Measurements from ENCODE around the gene RRAD.

The RRAD gene

DNA sequence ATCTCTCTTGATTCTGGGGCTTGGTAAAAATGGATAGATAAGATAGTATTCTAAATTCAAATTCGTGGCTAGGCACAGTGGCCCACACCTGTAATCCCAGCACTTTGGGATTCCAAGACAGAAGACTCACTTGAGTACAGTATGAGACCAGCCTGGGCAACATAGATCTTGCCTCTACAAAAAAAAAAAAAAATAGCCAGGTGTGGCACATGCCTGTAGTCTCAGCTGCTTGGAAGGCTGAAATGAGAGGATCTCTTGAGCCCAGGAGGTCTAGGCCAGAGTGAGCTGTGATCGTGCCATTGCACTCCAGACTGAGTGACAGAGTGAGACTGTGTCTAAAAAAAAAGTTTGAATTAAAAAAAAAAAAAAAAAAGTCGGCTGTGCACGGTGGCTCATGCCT, 35.7 kb downstream of the RRAD start:
- no peak for DNase-seq (ENCODE audit: low read depth in 1 of 2, low spot score in 1 of 2)
- H3K27me3 ChIP-seq (ENCODE audit: insufficient read depth, poor library complexity, severe bottlenecking) = no peaks in the 10 kb centered on the region
- H3K4me3 ChIP-seq (replicated peaks; ENCODE audit: insufficient read depth, low read length) = no peak overlapping the region
- no peak overlapping the region for H3K27ac ChIP-seq (replicated peaks)
- TF ChIP-seq, protein P1, sequence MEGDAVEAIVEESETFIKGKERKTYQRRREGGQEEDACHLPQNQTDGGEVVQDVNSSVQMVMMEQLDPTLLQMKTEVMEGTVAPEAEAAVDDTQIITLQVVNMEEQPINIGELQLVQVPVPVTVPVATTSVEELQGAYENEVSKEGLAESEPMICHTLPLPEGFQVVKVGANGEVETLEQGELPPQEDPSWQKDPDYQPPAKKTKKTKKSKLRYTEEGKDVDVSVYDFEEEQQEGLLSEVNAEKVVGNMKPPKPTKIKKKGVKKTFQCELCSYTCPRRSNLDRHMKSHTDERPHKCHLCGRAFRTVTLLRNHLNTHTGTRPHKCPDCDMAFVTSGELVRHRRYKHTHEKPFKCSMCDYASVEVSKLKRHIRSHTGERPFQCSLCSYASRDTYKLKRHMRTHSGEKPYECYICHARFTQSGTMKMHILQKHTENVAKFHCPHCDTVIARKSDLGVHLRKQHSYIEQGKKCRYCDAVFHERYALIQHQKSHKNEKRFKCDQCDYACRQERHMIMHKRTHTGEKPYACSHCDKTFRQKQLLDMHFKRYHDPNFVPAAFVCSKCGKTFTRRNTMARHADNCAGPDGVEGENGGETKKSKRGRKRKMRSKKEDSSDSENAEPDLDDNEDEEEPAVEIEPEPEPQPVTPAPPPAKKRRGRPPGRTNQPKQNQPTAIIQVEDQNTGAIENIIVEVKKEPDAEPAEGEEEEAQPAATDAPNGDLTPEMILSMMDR (IDR thresholded peaks at IDR 0.05; ENCODE audit: insufficient read depth, low read length) = no peak
- TF ChIP-seq POLR2AphosphoS5 (IDR thresholded peaks at IDR 0.05; ENCODE audit: low read depth) (no peak), GABPA (IDR thresholded peaks at IDR 0.05; ENCODE audit: low read depth) (no peak), SPI1 (IDR thresholded peaks at IDR 0.05; ENCODE audit: borderline replicate concordance, low read depth) (no peak)
- TF ChIP-seq, protein P2, sequence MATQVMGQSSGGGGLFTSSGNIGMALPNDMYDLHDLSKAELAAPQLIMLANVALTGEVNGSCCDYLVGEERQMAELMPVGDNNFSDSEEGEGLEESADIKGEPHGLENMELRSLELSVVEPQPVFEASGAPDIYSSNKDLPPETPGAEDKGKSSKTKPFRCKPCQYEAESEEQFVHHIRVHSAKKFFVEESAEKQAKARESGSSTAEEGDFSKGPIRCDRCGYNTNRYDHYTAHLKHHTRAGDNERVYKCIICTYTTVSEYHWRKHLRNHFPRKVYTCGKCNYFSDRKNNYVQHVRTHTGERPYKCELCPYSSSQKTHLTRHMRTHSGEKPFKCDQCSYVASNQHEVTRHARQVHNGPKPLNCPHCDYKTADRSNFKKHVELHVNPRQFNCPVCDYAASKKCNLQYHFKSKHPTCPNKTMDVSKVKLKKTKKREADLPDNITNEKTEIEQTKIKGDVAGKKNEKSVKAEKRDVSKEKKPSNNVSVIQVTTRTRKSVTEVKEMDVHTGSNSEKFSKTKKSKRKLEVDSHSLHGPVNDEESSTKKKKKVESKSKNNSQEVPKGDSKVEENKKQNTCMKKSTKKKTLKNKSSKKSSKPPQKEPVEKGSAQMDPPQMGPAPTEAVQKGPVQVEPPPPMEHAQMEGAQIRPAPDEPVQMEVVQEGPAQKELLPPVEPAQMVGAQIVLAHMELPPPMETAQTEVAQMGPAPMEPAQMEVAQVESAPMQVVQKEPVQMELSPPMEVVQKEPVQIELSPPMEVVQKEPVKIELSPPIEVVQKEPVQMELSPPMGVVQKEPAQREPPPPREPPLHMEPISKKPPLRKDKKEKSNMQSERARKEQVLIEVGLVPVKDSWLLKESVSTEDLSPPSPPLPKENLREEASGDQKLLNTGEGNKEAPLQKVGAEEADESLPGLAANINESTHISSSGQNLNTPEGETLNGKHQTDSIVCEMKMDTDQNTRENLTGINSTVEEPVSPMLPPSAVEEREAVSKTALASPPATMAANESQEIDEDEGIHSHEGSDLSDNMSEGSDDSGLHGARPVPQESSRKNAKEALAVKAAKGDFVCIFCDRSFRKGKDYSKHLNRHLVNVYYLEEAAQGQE (IDR thresholded peaks at IDR 0.05; ENCODE audit: insufficient replicate concordance, low read depth) = no peak

DNA sequence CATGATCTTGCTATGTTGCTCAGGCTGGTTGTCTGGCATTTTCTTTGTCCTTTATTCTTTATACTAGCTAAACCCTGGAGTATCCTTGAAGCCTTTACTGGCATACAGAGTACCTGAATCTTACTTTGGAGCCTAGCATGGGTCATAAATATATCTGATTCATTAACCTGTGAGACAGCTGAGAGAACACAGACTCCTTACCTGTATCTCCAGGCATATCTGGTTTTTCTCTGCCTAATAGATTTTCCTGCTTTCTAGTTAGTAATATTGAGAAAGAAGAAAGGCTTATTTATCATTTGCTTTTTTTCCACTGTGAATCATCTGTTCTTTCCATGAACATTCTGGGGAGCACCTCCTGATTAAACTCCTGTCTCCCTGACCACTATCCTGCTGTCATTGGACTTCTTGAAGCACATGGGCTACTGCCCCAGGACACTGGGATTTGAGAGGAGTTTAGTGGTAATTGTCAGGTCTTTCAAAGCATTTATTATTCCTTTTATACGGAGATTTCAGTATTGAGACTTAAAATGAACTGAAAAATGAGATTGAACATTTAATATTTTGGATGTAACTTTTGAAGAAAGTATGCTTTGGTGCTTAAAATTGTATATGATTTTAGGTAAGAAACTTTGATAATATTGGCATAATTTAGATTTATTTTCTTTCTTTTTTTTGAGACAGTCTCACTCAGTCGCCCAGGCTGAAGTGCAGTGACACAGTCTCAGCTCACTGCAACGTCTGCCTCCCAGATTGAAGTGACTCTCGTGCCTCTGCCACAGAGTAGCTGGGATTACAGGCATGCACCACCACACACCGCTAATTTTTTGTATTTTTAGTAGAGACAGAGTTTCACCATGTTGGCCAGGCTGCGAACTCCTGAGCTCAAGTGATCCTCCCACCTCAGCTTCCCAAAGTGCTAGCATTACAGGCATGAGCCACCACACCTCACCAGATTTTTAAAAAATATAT, 36.4 kb downstream of the RRAD start:
- Histone ChIP-seq H3K27ac (replicated peaks) (no peak overlapping the region), H3K27me3 (ENCODE audit: insufficient read depth, poor library complexity, severe bottlenecking) (no peaks in the 10 kb centered on the region), H3K4me3 (replicated peaks; ENCODE audit: insufficient read depth, low read length) (no peak overlapping the region)
- DNase-seq (ENCODE audit: low read depth in 1 of 2, low spot score in 1 of 2) = no peak
- TF ChIP-seq, protein P1 (IDR thresholded peaks at IDR 0.05; ENCODE audit: insufficient read depth, low read length) = no peak
- TF ChIP-seq GABPA (IDR thresholded peaks at IDR 0.05; ENCODE audit: low read depth) (no peak), SPI1 (IDR thresholded peaks at IDR 0.05; ENCODE audit: borderline replicate concordance, low read depth) (no peak), POLR2AphosphoS5 (IDR thresholded peaks at IDR 0.05; ENCODE audit: low read depth) (no peak)
- TF ChIP-seq, protein P2 (IDR thresholded peaks at IDR 0.05; ENCODE audit: insufficient replicate concordance, low read depth) = no peak

DNA sequence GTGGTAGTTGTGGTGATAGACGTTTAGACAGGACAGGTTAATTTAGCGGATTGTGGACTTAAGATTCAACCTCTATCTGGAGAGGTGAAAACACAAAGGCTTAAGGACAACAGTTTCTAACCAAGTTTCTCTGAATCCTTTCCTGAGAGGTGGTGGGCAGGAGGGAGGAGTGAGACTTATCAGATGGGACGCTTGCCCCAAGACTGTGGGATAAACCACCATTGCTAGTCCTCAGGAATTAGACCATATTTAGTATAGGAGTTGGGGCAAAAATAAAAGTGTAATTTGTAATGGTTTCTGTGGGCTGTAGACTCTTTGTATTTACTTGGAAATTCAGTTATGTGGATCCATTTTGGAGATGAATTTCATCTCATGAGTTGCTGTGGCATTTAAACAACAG, 38.4 kb downstream of the RRAD start:
- TF ChIP-seq SPI1 (IDR thresholded peaks at IDR 0.05; ENCODE audit: borderline replicate concordance, low read depth) (no peak), GABPA (IDR thresholded peaks at IDR 0.05; ENCODE audit: low read depth) (no peak), POLR2AphosphoS5 (IDR thresholded peaks at IDR 0.05; ENCODE audit: low read depth) (no peak)
- TF ChIP-seq, protein P2 (IDR thresholded peaks at IDR 0.05; ENCODE audit: insufficient replicate concordance, low read depth) = no peak
- TF ChIP-seq, protein P1 (IDR thresholded peaks at IDR 0.05; ENCODE audit: insufficient read depth, low read length) = no peak
- no peak for DNase-seq (ENCODE audit: low read depth in 1 of 2, low spot score in 1 of 2)
- Histone ChIP-seq H3K4me3 (replicated peaks; ENCODE audit: insufficient read depth, low read length) (no peak overlapping the region), H3K27ac (replicated peaks) (no peak overlapping the region), H3K27me3 (ENCODE audit: insufficient read depth, poor library complexity, severe bottlenecking) (no peaks in the 10 kb centered on the region)

Measured in HL-60 (cell line).